MM.1S (cell line): Measurements from ENCODE around the gene BTRC.

ENCODE experiments used
- EZH2 ChIP-seq: fragments of 300-600 bp; sonication (generic); optimal IDR thresholded peaks from 2 replicates; pipeline ENCODE3; 2017; ENCODE audit warnings: low read depth, mild to moderate bottlenecking, antibody characterized with exemption, low read length, mixed read lengths
- TF ChIP-seq, protein P1 (sequence below): fragments of 300-600 bp; sonication (generic); IDR thresholded peaks from 2 replicates; pipeline ENCODE4 v1.5.1; 2016; ENCODE audit warnings: antibody characterized with exemption, low read length, mixed read lengths

DNA sequence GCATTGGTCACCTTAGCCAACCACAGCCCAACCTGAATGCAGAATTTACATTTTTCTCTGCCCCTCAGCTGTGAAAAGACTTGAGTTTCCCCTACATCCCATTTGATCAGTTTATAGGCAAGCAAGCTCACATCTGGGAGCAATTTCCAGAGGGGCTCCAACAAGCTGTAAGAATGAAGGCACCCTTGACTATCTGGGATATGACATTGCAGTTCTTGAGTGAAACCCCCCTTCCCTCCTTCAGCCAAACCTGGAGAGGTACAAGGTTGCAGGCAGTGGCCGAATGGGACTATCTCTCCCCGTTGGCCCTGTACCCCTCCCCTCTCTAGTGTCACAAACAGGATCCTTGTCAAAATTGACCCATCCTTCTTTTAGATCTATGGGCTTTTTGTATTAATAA lies 203.6 kb downstream of the BTRC start:
- TF ChIP-seq, protein P1, sequence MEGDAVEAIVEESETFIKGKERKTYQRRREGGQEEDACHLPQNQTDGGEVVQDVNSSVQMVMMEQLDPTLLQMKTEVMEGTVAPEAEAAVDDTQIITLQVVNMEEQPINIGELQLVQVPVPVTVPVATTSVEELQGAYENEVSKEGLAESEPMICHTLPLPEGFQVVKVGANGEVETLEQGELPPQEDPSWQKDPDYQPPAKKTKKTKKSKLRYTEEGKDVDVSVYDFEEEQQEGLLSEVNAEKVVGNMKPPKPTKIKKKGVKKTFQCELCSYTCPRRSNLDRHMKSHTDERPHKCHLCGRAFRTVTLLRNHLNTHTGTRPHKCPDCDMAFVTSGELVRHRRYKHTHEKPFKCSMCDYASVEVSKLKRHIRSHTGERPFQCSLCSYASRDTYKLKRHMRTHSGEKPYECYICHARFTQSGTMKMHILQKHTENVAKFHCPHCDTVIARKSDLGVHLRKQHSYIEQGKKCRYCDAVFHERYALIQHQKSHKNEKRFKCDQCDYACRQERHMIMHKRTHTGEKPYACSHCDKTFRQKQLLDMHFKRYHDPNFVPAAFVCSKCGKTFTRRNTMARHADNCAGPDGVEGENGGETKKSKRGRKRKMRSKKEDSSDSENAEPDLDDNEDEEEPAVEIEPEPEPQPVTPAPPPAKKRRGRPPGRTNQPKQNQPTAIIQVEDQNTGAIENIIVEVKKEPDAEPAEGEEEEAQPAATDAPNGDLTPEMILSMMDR: no peak
- TF ChIP-seq EZH2: no peak
